HG03108 (cell line): Measurements from ENCODE around the gene BEST4.
"Not testable (repeated sequence)": the region's sequence is repeated elsewhere in the genome, so short reads cannot be mapped to it uniquely, and the experiment has no call there.

Experiments used
- ATAC-seq: cut with Tn5 transposase; IDR thresholded peaks from one replicate; pipeline ENCODE4 v1.9.1; 2021; ENCODE audit warnings: moderate library complexity; ENCODE audit not compliant: unreplicated experiment

BEST4 gene

GRCh38 chr1:44803062-44803311 lies 15.0 kb upstream of the BEST4 start:
- no peak for ATAC-seq

GRCh38 chr1:44802306-44803061 lies 14.5 kb upstream of the BEST4 start:
- no peak for ATAC-seq

- ATAC-seq: no peak
Measured at GRCh38 chr1:44801491-44802305, 13.7 kb upstream of the BEST4 start.

GRCh38 chr1:44799770-44800584 lies 12.0 kb upstream of the BEST4 start, which contains the start of gene PLK3:
PLK3 (plus strand) TSS chr1:44800377; CDS start chr1:44800464, 87 bp downstream.
- ATAC-seq: peak; percentile 82

GRCh38 chr1:44798481-44799365 lies 10.8 kb upstream of the BEST4 start:
- no peak for ATAC-seq

GRCh38 chr1:44797886-44798285 lies 9.9 kb upstream of the BEST4 start:
- ATAC-seq: not testable (repeated sequence)

- no peak for ATAC-seq
Measured at GRCh38 chr1:44792736-44793502, 4.9 kb upstream of the BEST4 start.

GRCh38 chr1:44790968-44791801 lies 3.2 kb upstream of the BEST4 start:
- no peak for ATAC-seq

GRCh38 chr1:44787506-44787905 lies 464 bp downstream of the BEST4 start:
- no peak for ATAC-seq

- ATAC-seq: no peak
Measured at GRCh38 chr1:44786841-44787426, 1.0 kb downstream of the BEST4 start.

GRCh38 chr1:44786138-44786840 lies 1.7 kb downstream of the BEST4 start:
- peak; percentile 42 for ATAC-seq

GRCh38 chr1:44785501-44786137 lies 2.4 kb downstream of the BEST4 start:
- ATAC-seq: no peak

- ATAC-seq: no peak
Measured at GRCh38 chr1:44785029-44785380, 3.0 kb downstream of the BEST4 start.

- no peak for ATAC-seq
Measured at GRCh38 chr1:44784094-44785028, 3.6 kb downstream of the BEST4 start.

- ATAC-seq: no peak
Measured at GRCh38 chr1:44783697-44784093, 4.3 kb downstream of the BEST4 start.

GRCh38 chr1:44780583-44781121 lies 7.3 kb downstream of the BEST4 start:
- ATAC-seq: no peak
